GM19328 (cell line): ENCODE data around the gene CSRP2.

Experiments used
- ATAC-seq: cut with Tn5 transposase; IDR thresholded peaks from one replicate; pipeline ENCODE4 v1.9.1; 2021; ENCODE audit warnings: mild to moderate bottlenecking, moderate library complexity; ENCODE audit not compliant: unreplicated experiment

The CSRP2 gene

GRCh38 chr12:76863837-76864236, 15.0 kb downstream of the CSRP2 start:
- ATAC-seq = no peak

GRCh38 chr12:76863005-76863670, 15.7 kb downstream of the CSRP2 start:
- ATAC-seq = no peak

DNA sequence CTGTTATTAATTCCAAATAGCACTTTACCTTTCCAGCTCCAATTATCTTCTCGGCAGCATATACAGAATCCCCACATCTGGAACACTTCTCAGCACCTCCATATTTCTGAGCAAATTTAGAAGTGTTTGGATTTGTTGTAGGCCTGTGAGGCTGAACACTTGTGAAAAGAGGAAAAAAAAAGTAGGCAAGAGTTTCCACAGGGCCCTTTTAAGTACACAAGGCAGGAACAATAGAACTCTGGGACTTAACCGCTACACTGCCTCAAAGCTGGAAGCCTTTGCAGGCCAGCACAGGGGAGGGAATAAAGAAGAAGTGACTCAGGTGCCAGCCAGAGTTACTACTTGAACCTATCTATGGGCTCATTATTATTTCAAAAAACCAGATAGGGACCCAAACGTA, 18.6 kb downstream of the CSRP2 start:
- no peak for ATAC-seq

- ATAC-seq = no peak
Observed at GRCh38 chr12:76859611-76860010, 19.2 kb downstream of the CSRP2 start.

GRCh38 chr12:76856018-76856644, 22.7 kb downstream of the CSRP2 start:
- ATAC-seq = no peak

GRCh38 chr12:76855271-76855670, 23.5 kb downstream of the CSRP2 start:
- no peak for ATAC-seq

DNA sequence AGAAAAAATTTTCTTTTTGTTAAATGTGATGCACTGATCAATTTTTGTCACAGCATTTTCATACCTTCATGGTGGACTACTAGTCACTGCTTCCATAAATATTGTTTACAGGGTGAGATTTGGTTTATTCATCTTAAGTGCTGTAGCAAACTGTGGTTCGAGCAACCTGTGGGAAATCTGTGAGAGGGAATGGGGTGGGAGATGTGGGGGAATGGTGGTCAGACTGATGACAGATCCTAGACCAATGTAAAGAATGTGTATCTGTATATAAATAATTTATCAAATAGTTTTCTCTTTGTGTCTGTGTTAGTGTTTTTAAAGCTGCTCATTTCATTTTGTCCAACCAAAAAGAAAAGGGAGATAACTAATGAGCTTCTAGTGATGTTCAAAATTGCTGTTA, 26.7 kb downstream of the CSRP2 start:
- no peak for ATAC-seq

DNA sequence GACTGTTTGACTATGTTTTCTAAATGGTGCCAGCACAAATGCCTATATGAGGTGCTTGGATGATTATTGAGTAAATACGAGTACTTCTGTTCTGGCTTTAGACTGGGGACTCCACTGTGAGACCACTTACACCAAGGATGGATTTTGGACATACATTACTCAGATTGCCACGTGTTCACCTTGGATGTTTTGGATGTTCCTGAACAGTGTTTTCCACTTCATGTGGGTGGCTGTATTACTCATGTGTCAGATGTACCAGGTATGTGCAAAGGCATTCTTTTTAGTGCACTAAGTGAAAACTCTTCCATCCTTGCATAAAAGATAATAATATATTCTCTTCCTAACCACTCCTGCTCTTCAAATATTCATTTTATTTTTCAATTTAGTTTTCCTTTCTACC, 30.7 kb downstream of the CSRP2 start:
- no peak for ATAC-seq

DNA sequence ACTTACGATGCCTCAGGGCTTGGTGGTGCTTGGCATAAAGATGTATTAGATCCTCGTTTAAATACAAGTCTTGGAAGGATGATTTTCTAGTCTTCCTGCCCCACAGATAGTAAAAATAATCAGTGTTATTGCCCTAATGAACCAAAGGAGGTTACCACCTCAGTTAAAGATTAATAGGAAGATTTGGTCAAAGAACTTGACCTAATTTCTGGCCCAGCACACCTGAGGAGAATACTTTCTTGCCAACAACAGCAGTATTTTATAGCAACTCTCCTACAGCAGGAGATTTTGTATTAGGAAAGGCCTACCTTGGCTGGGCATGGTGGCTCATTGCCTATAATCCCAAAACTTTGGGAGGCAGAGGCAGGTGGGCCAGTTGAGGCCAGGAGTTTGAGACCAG, 31.6 kb downstream of the CSRP2 start:
- no peak for ATAC-seq

- ATAC-seq = no peak
Observed at GRCh38 chr12:76836633-76837032, 42.2 kb downstream of the CSRP2 start.

DNA sequence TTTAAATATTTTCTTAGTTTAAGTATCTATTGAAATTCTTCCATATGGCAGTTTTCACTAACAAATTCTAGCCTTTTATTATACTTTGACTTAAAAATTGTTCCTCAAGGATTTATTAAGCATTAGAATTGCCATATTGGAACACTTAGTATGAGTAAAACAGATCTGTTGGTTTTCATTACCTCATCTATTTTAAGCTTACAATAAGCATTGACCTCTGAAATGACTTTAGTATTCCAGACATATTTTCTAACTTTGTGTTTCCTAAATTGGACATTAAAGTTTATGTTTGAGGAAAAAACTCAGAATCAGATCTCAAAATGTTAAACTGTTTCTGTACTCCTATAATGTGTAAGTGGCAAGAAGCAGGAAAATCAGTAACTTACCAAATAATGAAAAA, 48.4 kb downstream of the CSRP2 start:
- no peak for ATAC-seq

- no peak for ATAC-seq
Observed at GRCh38 chr12:76820888-76821482, 57.8 kb downstream of the CSRP2 start.

GRCh38 chr12:76813972-76814371, 64.8 kb downstream of the CSRP2 start:
- ATAC-seq = no peak

DNA sequence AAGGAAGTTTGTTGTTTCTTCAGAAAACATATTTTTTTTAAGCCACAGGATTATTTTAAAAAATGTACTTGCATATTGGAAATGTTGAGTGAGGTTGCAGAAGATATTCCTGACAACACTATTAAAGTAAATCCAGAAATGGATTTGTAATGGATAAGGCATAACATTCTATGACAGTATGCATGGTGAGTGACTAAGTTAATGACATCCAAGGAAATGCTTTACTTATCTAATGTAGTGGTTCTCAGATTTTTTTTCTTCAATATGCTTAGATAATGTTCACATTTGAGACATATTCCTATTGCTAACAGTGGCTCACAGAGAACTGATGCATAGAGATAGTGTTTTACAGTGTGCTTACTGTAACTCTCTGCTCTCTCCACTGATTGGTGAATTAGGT, 65.6 kb downstream of the CSRP2 start:
- ATAC-seq = no peak

GRCh38 chr12:76811976-76812375, 66.8 kb downstream of the CSRP2 start:
- ATAC-seq = no peak

DNA sequence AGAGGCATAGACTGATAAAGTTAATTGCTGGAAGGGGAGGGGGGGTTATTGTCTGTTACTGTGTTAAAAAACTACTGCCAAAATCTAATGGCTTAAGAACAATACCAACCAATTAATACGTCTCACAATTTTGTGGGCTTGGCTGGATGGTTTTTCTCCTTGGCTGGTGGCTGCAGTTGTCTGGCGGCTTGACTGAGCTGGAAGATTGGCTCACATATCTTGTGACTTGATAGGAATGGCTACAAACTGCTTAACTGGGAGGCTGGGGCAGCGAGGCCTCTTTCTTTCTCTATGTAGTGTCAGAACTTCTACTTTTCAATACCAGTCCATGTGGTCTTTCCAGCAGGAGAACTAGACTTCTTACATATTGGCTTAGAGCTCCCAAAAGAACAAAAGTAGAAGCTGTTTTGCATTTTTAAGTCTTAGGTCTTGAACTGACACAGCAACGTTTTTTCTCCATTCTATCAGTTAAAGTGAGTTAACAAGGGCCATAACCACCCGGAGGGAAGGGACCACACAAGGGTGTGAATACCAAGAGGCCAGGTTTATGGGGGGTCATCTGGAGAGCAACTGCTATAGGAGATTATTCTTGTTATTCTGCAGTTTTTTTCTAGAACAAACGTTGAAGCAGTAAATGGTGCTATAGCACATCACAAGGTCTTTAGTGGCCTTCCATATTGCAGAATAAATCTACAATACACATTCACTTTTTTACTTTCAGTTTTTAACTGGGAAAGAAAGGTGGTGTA, 68.0 kb downstream of the CSRP2 start:
- no peak for ATAC-seq
